Femur (tissue), 1 donor: ENCODE data around the gene FCGR3B.
"Not testable (repeated sequence)": the region's sequence is repeated elsewhere in the genome, so short reads cannot be mapped to it uniquely, and the experiment has no call there.

Experiments used
- DNase-seq: peaks from one replicate; pipeline ENCODE4 v3.0.0-alpha.2; 2017

Gene FCGR3B

DNA sequence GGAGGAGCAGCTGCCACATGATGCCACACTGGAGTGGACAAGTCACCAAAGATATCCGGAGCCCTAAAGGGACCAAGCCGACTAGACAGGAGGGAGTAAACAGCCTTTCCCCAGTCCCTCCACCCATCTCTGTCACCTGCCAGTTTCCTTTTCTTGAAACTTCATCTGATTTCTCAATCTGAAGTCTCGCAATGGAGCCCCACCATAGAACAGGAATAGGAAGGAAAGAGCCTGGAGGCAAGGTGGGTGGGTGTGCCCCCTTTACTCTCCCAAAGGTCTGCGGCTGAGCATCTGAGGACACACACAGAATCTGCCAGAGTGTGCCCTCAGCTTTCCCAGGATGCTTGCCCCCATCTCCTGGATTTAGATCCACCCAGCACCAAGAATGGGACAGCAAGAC, at the start of gene FCGR3B:
FCGR3B (minus strand) TSS at position 101 of the 400 bp plus-strand sequence; CDS start at position 19, 82 bp downstream.
- no peak for DNase-seq

- DNase-seq: no peak
These were observed 47.5 kb upstream of the FCGR3B start for GRCh38 chr1:161678500-161678899.

DNA sequence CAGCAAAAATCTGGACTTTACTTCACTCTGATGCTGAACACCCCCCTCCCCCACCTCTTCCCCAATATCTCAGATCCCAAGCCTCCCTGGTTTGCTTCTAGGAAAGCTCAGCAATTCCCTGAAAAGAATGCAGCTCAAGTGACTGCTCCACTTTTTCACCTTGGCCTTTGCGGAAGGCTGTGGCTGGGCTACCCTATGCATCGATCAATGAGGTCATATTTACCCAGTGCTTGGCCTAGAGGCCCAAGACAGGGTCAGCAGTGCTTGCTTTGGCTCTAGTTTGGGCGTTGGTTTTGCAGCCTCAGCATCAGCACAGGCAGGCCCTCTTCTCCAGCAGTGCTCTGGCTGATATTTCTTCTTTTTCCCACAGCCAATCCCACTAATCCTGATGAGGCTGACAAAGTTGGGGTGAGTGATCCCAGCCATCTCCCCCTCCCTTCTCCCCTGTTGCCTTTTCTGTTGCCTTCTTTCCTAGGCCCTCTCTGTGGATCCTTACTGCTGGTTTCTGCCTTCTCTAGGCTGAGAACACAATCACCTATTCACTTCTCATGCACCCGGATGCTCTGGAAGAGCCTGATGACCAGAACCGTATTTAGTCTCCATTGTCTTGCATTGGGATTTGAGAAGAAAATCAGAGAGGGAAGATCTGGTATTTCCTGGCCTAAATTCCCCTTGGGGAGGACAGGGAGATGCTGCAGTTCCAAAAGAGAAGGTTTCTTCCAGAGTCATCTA, 46.1 kb upstream of the FCGR3B start:
- no peak for DNase-seq

DNA sequence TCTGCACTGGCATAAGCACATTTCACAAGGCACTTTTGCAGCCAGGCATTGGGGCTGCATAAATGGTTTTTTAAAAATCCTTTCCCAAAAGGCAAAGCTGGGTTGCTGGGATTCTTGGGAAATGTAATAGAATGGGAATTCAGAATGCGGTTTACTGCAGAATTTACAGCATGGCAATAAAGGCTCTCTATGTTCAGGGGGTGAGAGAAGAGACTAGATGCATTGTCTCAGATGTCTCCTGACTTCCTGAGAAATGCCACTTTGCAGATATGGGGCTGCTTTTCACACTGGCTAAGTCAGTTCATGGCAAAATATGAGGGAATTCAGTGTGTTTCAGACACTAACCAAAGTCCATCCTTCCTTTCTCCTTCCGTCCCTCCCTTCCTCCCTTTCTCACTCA, 45.5 kb upstream of the FCGR3B start:
- no peak for DNase-seq

DNA sequence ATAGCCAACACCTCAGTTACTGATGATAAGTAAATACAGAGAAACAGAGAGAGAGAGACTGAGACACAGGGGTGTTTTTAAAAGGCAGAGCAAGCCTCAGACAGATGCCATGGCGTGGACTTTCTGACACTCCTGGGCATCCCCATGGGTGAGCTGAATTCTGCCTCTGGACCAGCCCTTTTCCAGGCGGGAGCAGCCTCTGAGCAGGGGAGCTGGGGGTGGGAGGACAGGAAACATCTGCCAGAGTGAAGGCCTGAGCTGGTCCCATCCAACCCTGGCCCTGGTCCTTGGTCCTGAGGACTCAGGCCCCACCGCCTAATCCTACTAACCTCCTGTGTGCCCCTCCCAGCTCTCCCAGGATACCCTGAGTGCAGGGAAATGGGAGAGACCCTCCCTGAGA, 43.9 kb upstream of the FCGR3B start:
- DNase-seq: not testable (repeated sequence)

DNA sequence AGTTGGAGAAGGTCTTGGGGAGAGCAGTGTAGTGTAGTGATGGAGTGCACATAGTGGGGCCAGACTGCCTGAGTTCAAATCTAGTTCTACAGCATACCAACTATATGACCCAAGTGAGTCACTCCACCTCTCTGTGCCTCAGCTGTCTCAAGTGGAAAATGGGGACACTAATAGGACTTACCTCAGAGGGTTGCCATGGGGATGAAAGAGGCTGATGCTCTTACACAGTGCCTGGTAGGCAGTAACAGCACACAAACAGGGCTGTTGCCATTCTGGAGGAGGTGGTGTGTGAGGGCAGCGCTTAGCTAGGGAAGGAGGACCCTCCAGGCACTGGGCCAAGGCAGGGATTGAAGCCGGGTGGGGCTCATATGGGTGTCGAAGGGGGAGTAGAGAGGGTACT, 43.5 kb upstream of the FCGR3B start:
- DNase-seq: not testable (repeated sequence)

DNA sequence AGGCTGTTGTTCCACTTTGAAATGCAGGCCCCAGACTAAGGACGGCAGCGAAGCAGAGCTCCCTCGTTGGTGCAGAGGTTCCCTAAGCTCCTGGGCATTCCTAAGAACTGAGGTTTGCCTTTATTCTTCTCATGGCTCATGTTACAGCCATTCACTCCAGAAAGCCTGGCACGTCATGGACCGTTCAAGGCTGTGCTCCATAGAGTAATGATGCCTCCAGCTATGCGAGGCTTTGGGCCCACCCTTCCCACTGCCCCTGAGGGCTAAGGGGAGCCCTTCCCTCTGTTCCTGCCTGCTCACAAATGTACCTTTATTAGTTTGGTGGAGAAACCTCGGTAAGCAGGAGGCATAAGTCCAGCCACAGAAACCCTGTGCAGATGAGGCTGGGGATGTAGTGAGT, 42.5 kb upstream of the FCGR3B start:
- DNase-seq: not testable (repeated sequence)

DNA sequence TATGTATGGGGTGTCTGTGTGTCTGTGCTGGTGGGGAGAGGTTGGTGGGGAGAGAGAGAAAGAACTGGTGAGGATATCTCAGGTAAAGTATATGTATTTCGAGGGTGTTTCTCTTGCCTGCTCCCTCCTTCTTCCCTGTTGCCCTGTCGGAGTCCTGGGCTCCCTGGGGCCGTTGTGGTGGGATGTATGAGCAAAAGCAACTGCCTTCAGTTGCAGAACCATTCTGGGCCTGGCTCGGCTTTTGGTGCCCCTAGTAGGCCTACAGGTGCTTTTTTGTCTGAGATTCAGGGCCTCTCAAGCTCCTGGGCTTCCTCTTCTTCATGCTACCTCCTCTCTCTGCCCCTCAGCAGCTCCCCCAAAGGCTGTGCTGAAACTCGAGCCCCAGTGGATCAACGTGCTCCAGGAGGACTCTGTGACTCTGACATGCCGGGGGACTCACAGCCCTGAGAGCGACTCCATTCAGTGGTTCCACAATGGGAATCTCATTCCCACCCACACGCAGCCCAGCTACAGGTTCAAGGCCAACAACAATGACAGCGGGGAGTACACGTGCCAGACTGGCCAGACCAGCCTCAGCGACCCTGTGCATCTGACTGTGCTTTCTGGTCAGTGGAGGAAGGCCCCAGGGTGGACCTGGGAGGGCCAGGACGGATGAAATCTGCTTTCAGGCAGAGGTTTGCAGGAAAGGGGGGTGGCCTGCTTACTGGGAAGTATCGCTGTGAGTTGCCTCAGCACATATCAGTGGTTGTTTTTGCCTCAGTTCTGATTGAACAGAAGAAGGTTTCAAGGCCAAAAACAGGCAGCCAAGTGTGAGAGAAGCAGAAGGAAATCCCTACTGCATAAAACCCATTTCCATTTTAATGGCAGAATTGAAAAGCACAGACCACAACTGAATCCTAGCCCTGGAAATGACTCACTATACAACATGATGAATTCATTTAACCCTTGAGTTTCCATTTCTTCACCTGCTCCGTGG, 40.4 kb upstream of the FCGR3B start:
- not testable (repeated sequence) for DNase-seq

DNA sequence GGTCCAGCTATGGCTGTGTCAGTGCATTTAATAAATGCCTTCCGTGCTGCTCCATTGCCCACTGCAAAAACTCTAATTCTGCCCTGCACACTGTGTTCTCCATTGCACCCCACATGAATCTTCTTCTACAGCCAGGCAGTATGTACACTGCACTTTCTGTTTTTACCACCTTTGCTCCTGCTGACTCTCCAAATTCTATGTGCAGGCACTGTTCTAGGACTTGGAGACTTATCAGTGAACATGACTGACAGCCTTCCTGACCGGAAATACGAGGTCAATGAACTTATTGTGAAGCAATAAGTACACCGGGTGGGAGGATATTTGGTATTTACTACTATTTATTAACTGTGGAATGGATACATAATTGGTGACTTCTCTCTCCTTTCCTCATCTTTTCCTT, 33.7 kb upstream of the FCGR3B start:
- not testable (repeated sequence) for DNase-seq

DNA sequence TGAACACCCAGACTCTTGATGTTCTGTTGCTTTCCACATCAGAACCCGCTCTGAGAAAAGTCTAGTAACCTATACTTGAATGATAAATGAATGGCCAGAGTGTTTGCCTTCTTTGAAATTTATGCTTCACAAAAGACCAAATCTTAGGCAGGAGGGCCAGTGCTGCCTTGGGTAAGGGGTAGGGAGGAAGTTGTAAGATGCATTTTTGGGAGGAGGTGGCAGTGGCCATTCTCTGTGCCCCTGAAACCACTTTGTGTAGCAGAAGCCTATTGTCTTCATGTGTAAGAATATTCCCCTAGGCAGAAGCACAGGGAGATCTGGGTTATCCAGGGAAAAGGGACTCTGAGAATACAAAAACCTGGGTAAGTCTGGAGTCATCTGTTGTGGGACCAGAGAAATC, 32.6 kb upstream of the FCGR3B start:
- DNase-seq: not testable (repeated sequence)

DNA sequence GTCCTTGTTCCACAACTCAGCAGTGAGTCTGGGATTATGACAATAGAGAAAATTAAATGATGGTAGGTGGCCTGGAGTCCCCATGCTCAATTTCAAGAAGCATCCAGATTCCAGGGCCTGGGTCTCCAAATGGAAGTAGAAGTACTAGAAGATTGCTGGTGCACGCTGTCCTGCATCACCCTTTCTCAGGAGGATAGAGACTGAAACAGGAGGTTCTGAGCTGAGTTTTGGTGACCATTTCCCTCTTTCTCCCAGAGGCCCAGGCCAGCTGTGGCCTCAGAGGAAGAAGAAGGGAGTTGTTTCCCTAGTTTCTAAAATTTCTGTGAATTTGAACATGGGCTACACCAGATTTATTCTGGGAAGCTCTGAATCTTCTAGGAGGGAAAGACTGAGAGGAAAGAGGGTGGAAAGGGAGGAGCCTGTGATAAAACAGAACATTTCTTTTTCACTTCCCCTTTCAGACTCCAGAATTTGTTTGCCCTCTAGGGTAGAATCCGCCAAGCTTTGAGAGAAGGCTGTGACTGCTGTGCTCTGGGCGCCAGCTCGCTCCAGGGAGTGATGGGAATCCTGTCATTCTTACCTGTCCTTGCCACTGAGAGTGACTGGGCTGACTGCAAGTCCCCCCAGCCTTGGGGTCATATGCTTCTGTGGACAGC, 31.8 kb upstream of the FCGR3B start, which contains the start of gene FCGR2B:
FCGR2B (plus strand) TSS at position 460 of the 656 bp plus-strand sequence; CDS start at position 559, 99 bp downstream.
- not testable (repeated sequence) for DNase-seq

- not testable (repeated sequence) for DNase-seq
These were observed 30.8 kb upstream of the FCGR3B start for GRCh38 chr1:161661660-161662311.

- not testable (repeated sequence) for DNase-seq
These were observed 27.5 kb upstream of the FCGR3B start for GRCh38 chr1:161658524-161658923.

GRCh38 chr1:161653971-161654370, 23.0 kb upstream of the FCGR3B start:
- DNase-seq: not testable (repeated sequence)

DNA sequence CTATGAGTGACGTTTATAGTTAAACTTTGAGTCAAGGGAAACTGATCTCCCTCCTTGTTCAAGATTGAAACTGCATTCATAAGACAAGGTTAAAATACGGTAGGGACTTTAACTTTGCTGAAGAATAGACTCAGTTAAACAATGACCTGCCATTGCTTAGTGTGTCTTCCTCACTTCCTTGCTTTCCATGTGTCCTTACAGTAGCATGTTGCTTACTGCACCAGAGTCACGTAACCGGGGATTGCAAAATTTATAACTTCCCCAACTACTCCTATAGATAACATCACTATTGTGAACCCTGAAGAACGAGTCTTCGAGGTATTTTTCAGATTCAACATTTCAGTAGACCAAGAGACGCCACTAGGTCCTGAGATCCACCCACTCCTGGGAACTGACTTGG, 22.6 kb upstream of the FCGR3B start:
- not testable (repeated sequence) for DNase-seq

- not testable (repeated sequence) for DNase-seq
These were observed 16.8 kb upstream of the FCGR3B start for GRCh38 chr1:161647507-161648360.

GRCh38 chr1:161644855-161645254, 13.9 kb upstream of the FCGR3B start:
- not testable (repeated sequence) for DNase-seq

GRCh38 chr1:161643481-161644208, 12.7 kb upstream of the FCGR3B start:
- not testable (repeated sequence) for DNase-seq

DNA sequence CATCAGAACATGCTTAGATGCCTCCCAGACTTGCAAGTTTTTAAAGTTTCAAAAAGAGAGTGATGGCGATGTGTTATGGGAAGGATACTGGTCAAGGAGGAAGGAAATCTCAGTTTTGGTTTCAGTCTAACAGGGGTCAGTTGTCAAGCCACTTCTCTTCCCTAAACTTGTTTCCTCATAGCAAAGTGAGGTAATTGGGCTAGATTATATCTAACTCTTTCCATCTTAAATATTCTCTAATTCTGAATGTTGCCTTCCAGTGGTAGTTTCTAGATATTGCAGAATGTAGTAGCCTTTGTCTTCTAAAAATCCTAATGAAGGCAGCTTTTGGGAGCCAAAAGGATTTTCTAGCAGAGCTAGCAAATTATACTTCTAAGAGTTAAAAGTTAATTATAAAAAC, 11.7 kb upstream of the FCGR3B start:
- DNase-seq: not testable (repeated sequence)

- not testable (repeated sequence) for DNase-seq
These were observed 8.2 kb upstream of the FCGR3B start for GRCh38 chr1:161639203-161639602.
